Astrocyte (in vitro differentiated cells and primary cell): ENCODE results near the gene PSMD2. TPM values are rescaled to one million over a fixed set of nuclear protein-coding genes. Genes with fewer than 3 reads are reported as not detected.

Source experiments
- DNase-seq: peaks from one replicate; pipeline ENCODE4 v3.0.0-alpha.2; 2010; ENCODE audit warnings: low read depth
- FAIRE-seq: peaks from 2 replicates; lab custom pipeline; 2011; peaks lifted over from hg19 to GRCh38; lab: Jason Lieb, UNC
- H2AFZ ChIP-seq: 2 replicates; pipeline ENCODE4 v1.6.0; 2012; ENCODE audit warnings: low read depth, low read length, inconsistent platforms
- H3K27ac ChIP-seq: 2 replicates; pipeline ENCODE4 v1.5.1; 2011; ENCODE audit warnings: low read depth, low read length, inconsistent platforms
- H3K27me3 ChIP-seq: 2 replicates; pipeline ENCODE4 v1.6.0; 2011; ENCODE audit warnings: low read length, inconsistent platforms; ENCODE audit not compliant: insufficient read depth
- H3K36me3 ChIP-seq: 2 replicates; pipeline ENCODE4 v1.5.1; 2011; ENCODE audit warnings: low read length, inconsistent platforms; ENCODE audit not compliant: insufficient read depth
- H3K4me1 ChIP-seq: 2 replicates; pipeline ENCODE4 v1.5.1; 2011; ENCODE audit warnings: low read length, inconsistent platforms; ENCODE audit not compliant: insufficient read depth
- H3K4me2 ChIP-seq: 2 replicates; pipeline ENCODE4 v1.6.0; 2012; ENCODE audit warnings: low read length, inconsistent platforms
- H3K4me3 ChIP-seq: 2 replicates; pipeline ENCODE4 v1.5.1; 2011; ENCODE audit warnings: low read depth, mild to moderate bottlenecking, low read length, inconsistent platforms; ENCODE audit not compliant: insufficient read depth
- H3K79me2 ChIP-seq: 2 replicates; pipeline ENCODE4 v1.6.0; 2012; ENCODE audit warnings: mild to moderate bottlenecking, low read length, inconsistent platforms; ENCODE audit not compliant: insufficient read depth
- H3K9ac ChIP-seq: 2 replicates; pipeline ENCODE4 v1.6.0; 2012; ENCODE audit warnings: mild to moderate bottlenecking, low read length, inconsistent platforms
- H3K9me3 ChIP-seq: 2 replicates; pipeline ENCODE4 v1.5.1; 2012; ENCODE audit warnings: low read depth, mild to moderate bottlenecking, low read length, inconsistent platforms; ENCODE audit not compliant: insufficient read depth
- H4K20me1 ChIP-seq: 2 replicates; pipeline ENCODE4 v1.6.0; 2012; ENCODE audit warnings: low read length, inconsistent platforms; ENCODE audit not compliant: insufficient read depth
- H3K27ac Mint-ChIP-seq: one replicate; pipeline ENCODE4 v1.8.0; 2021; ENCODE audit warnings: mild to moderate bottlenecking, mixed read lengths; ENCODE audit not compliant: unreplicated experiment
- H3K27me3 Mint-ChIP-seq: one replicate; pipeline ENCODE4 v1.8.0; 2021; ENCODE audit warnings: low read depth, mixed read lengths; ENCODE audit not compliant: unreplicated experiment
- H3K36me3 Mint-ChIP-seq: one replicate; pipeline ENCODE4 v1.8.0; 2021; ENCODE audit warnings: low read depth, mixed read lengths; ENCODE audit not compliant: unreplicated experiment
- H3K4me1 Mint-ChIP-seq: one replicate; pipeline ENCODE4 v1.8.0; 2021; ENCODE audit warnings: low read depth, mixed read lengths; ENCODE audit not compliant: unreplicated experiment
- H3K4me3 Mint-ChIP-seq: one replicate; pipeline ENCODE4 v1.8.0; 2021; ENCODE audit warnings: mild to moderate bottlenecking, moderate library complexity, mixed read lengths; ENCODE audit not compliant: unreplicated experiment
- H3K9me3 Mint-ChIP-seq: one replicate; pipeline ENCODE4 v1.8.0; 2021; ENCODE audit warnings: mild to moderate bottlenecking, mixed read lengths; ENCODE audit not compliant: unreplicated experiment
- CTCF ChIP-seq: IDR thresholded peaks from 2 replicates; pipeline ENCODE4 v1.5.1; 2011; ENCODE audit warnings: low read depth, mild to moderate bottlenecking, inconsistent platforms, low read length, moderate library complexity; ENCODE audit not compliant: insufficient read depth
- EZH2 ChIP-seq: IDR thresholded peaks from 2 replicates; pipeline ENCODE4 v1.6.1; 2012; ENCODE audit warnings: mild to moderate bottlenecking, low read length, inconsistent platforms; ENCODE audit not compliant: insufficient read depth
- total RNA-seq: library from RNA; stranded (reverse); gene quantifications from 2 replicates; pipeline ENCODE4 v1.2.1, GENCODE V29; 2021

The PSMD2 gene
- total RNA-seq, 1 donor from 2014 or later, result 588 TPM

GRCh38 chr3:184289426-184289938, 9.6 kb upstream of the PSMD2 start:
- H3K4me3 ChIP-seq, result no peak overlapping the region
- TF ChIP-seq EZH2, result no peak
- peak; percentile 58 for TF ChIP-seq CTCF
- H3K27me3 Mint-ChIP-seq, result peaks cover 29% of the 10 kb centered on the region
- no peak overlapping the region for H3K27ac Mint-ChIP-seq
- H3K27me3 ChIP-seq, result peaks cover 3% of the 10 kb centered on the region
- H3K9me3 ChIP-seq, result no peaks in the 10 kb centered on the region
- H3K4me3 Mint-ChIP-seq, result no peak overlapping the region
- no peaks in the 10 kb centered on the region for H3K9me3 Mint-ChIP-seq
- H3K4me1 Mint-ChIP-seq, result no peaks in the 10 kb centered on the region
- no peaks in the 10 kb centered on the region for H3K36me3 Mint-ChIP-seq
- FAIRE-seq, result peak; percentile 75
- no peaks in the 10 kb centered on the region for H4K20me1 ChIP-seq
- peak; percentile 8 for DNase-seq
- H3K9ac ChIP-seq, result no peak overlapping the region
- H3K4me1 ChIP-seq, result no peaks in the 10 kb centered on the region
- no peak overlapping the region for H3K4me2 ChIP-seq
- no peak overlapping the region for H3K27ac ChIP-seq
- H3K36me3 ChIP-seq, result no peaks in the 10 kb centered on the region
- H2AFZ ChIP-seq, result no peak overlapping the region
- H3K79me2 ChIP-seq, result no peaks in the 10 kb centered on the region

GRCh38 chr3:184290331-184290730, 8.7 kb upstream of the PSMD2 start:
- no peak overlapping the region for H3K4me3 ChIP-seq
- no peak for FAIRE-seq

More at GRCh38 chr3:184290331-184290730, 8.7 kb upstream of the PSMD2 start:
- Histone ChIP-seq H3K36me3 (no peaks in the 10 kb centered on the region), H3K9me3 (no peaks in the 10 kb centered on the region), H3K27me3 (peaks cover 3% of the 10 kb centered on the region), H3K27ac (no peak overlapping the region), H3K79me2 (no peaks in the 10 kb centered on the region), H3K4me2 (no peak overlapping the region), H3K4me1 (no peaks in the 10 kb centered on the region), H2AFZ (no peak overlapping the region), H3K9ac (no peak overlapping the region), H4K20me1 (no peaks in the 10 kb centered on the region)
- peaks cover 34% of the 10 kb centered on the region for H3K27me3 Mint-ChIP-seq
- DNase-seq, result no peak
- H3K4me3 Mint-ChIP-seq, result no peak overlapping the region
- H3K36me3 Mint-ChIP-seq, result no peaks in the 10 kb centered on the region
- no peak overlapping the region for H3K27ac Mint-ChIP-seq
- peaks cover 2% of the 10 kb centered on the region for H3K9me3 Mint-ChIP-seq
- H3K4me1 Mint-ChIP-seq, result no peaks in the 10 kb centered on the region
- TF ChIP-seq CTCF (no peak), EZH2 (no peak)
